Activated naive CD4-positive, alpha-beta T cell treated with anti-CD3 and anti-CD28 coated beads, Interleukin-2, amount 10 ng/mL, durations not matched to agents 5 hours and 36 hours (primary cell): ENCODE results near the gene GPA33. TPM values are rescaled to one million over a fixed set of nuclear protein-coding genes. Genes with fewer than 3 reads are reported as not detected.

Experiments
- total RNA-seq, 2 experiments: library from RNA; stranded (reverse); gene quantifications; one replicate each; pipeline ENCODE4 v1.2.3, GENCODE V29; 2021

GPA33 gene, protein sequence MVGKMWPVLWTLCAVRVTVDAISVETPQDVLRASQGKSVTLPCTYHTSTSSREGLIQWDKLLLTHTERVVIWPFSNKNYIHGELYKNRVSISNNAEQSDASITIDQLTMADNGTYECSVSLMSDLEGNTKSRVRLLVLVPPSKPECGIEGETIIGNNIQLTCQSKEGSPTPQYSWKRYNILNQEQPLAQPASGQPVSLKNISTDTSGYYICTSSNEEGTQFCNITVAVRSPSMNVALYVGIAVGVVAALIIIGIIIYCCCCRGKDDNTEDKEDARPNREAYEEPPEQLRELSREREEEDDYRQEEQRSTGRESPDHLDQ
- total RNA-seq, result 1 to 10 TPM; 8.4 TPM

DNA sequence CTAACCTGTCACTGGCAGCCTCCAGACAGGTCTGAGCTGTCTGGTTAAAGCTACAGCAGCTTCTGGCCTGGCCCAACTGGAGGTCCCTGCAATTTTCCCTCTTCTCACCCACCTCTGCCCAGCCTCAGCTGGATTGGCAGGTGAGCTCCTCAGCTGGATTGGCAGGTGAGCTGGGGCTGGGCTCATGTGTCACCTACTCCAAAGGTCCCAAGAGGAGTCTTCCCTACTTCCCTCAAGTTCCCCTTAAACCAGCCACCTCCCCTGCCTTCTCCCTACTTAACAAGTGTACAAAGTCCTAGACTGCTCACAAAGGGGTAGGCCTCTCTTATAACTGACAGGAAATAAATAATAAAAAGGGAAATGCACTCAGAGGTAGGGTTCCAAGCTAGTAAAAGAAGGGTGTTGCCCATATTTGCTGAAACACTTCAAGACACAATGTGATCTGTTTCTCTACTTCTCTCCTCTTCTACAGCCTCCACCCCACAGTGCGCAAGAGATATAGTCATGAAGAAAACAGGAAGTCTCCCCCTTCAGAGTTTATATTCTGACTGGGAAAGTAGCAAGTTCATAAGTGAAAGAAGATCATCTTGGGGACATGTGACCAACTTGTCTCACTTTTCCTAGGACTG lies at the start of gene GPA33:
Gene GPA33 (minus strand): TSS at position 64 of the 629 bp plus-strand sequence. CDS start 90 bp downstream, outside the sequence.

DNA sequence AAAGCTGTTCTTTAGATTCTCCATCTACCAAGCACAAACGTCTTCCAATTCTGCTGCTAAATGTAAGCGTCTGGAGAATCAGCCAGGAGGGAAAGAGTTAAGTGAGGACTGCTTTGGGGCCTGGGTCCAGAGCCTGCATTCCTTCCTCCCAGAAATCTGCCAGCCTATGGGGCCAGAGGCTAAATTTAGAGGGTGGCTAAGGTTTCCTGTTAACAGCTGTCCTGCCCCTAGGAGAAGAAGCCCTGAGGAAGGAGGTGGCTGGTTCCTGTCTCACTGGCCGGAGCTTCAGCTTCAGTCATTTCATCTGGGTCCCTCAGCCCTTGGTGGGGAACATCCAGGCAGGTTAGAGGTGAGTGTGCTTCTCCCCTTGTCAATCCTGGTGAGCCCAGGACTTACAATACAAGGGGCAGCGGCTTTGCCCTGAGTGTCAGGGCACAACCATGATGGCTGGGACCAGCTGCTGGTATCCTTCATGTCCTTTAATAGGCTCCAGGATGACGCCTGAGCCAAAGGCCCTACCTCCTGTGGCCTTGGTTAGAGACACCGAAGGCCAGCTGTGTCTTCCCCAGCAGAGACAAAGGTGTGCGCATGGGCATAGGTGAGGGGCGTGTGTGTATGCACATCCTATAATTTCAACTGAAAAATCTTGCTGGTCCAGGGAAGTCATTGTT lies 3.8 kb upstream of the GPA33 start, which contains the start of gene STYXL2:
Gene STYXL2 (plus strand): TSS at position 230 of the 671 bp plus-strand sequence. CDS start 775 bp downstream, outside the sequence.

Other genes starting within 250 kb of the GPA33 start
- 10 to 100 TPM; 13.6 to 15.1 TPM for gene TADA1, start 214.1 kb downstream of the GPA33 start, total RNA-seq
- 1 to 10 TPM; 4.9 to 5.4 TPM for gene ILDR2, start 114.8 kb downstream of the GPA33 start, total RNA-seq
- under 1 TPM; 0.12 to 0.35 TPM for gene MAEL, start 101.1 kb downstream of the GPA33 start, total RNA-seq
- gene STYXL2, start 3.7 kb upstream of the GPA33 start, total RNA-seq, result not detected
- 10 to 100 TPM; 15.4 to 19.8 TPM for gene POU2F1, start 130.5 kb upstream of the GPA33 start, total RNA-seq